Pons (tissue), 1 donor: Measurements from ENCODE around the gene KNTC1.
"Not testable (repeated sequence)": the region's sequence is repeated elsewhere in the genome, so short reads cannot be mapped to it uniquely, and the experiment has no call there.

Experiments
- DNase-seq: peaks from one replicate; pipeline ENCODE4 v3.0.0-alpha.2; 2016; ENCODE audit warnings: low spot score

Gene KNTC1

DNA sequence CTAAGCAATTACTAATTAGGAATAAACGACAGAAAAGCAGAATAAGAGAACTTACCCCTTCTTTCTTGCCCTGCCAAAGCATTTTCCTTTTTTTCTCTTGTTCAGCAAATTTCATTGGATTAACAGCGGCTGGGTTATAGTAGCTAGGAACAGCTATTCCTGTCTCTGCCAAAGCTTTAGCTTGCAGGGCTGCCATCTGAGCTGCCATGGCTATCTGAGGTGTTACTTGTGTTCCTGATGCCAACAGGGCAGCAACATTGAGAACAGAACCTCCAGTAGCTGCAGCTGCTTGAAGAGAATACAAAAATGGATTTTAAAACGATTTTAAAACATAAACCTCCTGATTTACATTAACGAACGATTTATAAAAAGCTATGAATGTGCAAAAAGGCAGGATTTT is 18.9 kb upstream of the KNTC1 start:
- DNase-seq: no peak

DNA sequence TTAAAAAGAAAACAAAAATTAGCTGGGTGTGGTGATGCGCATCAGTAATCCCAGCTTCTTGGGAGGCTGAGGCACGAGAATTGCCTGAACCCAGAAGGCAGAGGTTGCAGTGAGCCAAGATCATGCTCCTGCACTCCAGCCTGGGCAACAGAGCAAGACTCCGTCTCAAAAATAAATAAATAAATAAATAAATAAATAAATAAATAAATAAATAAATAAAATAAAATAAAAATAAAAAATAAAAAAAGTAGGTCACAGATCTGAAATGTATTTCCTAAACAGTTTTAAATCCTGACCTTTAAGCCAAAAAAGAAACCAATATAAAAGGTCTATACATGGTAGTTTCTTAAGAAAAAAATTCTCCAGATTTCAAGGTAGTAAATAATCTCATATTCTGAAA is 14.0 kb upstream of the KNTC1 start:
- DNase-seq: not testable (repeated sequence)

DNA sequence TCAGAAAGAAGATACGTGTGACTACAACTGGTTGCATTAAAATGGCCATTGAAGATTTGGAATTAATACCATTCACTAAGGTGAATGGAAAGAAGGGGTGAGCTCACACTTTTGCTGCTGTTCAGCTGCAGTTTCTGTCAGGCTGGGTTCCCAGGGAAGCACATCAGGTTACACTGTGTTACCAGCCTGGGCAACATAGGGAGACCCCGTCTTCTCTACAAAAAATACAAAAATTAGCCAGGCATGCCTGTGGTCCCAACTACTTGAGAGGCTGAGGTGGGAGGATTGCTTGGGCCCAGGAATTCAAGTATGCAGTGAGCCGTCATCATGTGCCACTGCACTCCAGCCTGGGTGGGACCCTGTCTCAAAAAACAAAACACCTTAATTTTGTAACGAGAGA is 13.4 kb upstream of the KNTC1 start:
- no peak for DNase-seq

DNA sequence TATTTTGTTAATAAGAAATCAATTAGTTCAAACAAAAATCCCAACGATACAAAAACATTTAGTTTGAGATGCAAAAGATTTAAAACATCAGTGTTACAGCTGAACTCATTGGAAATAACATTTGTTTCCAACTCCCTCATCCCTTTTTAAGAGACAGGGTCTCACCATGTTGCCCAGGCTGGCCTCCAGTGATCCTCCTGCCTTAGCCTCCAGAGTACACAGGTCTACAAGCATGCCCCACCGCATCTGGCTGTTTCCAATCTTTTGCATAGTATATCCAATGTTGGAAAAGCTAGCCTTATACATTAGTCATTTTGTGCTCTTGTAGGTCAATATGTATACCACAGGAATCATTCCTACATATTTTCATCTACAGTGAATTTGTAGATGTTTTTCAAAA is 11.8 kb upstream of the KNTC1 start:
- DNase-seq: no peak

DNA sequence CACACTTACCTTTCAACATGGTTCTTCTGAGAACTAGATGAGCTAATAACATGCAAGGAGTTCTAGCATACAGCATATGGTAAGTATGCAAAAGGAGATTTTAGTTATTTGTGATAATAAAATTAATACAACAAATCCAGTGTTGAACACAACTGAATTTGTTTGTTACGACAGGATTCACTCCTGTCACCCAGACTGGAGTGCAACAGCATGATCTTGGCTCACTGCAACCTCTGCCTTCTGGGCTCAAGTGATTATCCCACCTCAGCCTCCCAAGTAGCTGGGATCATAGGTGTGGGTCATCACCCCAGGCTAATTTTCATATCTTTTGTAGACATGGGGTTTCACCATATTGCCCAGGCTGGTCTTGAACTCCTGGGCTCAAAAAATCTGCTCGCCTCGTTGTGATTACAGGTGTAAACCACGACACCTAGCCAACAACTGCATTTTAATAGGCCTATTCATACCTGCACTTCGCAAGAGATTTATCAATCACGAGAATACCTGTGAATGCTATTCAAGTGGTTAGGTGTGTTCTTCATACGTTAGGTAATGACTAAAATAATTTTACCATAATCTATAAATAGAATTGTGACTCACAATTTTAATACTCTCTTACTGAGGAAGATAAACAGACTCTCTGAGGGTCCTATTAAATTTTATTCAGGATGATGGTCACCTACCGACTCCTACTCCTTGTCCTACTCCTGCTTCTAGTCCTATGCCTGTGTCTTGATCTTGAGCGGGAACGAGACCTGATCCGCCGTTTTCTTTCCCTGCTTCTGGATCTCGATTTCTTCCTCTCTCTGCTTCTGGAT is 10.3 kb upstream of the KNTC1 start:
- no peak for DNase-seq

DNA sequence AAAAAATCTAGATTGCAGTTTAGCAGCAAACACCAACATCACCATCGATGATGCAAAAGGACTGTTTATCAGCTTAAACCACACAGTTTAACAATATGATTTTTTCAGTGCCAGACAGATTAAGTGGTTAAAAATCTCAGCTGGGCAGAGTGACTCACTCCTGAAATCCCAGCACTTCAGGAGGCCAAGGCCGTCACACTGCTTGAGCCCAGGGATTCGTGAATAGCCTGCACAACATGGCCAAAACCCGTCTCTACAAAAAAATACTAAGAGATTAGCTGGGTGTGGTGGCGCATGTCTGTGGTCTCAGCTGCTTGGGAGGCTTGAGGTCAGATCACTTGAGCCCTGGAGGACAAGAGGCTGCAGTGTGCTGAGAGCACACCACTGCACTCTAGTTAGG is 9.2 kb upstream of the KNTC1 start:
- no peak for DNase-seq

DNA sequence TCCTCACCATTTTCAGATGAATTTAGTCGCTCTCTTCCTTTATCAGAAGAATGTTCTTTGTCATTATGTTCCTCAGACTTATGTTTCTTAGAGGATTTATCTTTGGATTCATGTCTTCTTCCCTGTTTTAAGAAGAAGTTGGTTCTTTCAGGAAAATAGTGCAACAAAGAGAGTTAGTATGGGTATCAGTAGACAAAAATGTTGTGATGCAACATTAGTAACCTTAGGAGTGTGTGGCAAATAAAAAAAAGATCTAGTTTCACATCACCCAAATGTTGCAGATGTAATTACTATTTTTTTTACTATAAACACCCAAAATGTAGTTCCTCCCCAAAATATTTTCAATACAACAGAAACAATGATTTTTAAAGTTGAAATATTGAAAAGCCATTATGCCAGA is 8.1 kb upstream of the KNTC1 start:
- DNase-seq: no peak

DNA sequence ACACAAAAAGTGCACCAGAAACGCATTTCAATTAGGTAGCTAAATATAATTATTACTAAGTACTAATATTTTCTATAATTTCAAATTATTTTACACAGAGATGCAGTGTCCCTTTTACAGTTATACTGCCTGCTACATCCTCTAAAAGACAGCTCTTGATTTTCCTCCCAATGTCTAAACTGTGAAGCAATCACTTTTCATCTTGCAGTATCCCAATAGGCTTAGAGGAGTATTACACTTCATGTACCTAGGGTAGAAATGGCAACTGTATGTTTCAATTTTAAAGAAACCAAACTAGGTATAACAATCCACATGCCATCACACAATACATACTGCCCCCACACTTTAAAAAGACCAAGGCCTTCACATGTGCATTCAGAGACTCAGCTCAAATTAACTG is 7.6 kb upstream of the KNTC1 start:
- DNase-seq: no peak

DNA sequence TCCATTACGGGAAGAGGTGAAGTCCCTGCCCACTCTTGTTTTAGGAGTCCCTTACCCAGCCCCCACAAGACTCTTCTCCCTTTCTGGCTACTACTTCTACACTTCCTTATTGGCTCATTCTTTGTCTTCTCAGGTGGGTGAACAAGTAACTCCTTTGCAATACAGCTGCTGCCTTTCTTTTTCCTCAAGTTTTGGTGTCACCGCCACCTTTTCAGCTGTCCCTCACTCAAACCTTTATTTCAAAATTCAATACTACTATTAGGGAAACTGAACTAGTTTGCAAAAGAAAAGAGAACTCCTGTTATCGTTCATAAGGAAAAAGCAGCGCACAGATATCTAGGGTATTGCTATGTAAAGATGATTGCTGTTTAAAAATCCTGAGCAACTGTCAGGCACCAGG is 6.4 kb upstream of the KNTC1 start:
- DNase-seq: no peak

DNA sequence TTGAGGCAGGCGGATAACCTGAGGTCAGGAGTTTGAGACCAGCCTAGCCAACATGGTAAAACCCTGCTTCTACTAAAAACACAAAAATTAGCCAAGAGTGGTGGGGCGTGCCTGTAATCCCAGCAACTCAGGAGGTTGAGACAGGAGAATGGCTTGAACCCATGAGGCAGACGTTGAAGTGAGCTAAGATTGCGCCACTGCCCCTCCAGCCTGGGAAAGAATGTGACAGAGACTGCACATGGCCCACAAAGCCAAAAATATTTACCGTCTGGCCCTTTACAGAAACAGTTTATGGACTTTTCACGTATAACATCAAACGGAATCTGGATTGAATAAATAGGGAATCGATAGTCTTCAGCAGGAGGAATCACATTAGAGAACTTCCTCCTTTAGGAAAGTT is 3.8 kb upstream of the KNTC1 start:
- DNase-seq: no peak

DNA sequence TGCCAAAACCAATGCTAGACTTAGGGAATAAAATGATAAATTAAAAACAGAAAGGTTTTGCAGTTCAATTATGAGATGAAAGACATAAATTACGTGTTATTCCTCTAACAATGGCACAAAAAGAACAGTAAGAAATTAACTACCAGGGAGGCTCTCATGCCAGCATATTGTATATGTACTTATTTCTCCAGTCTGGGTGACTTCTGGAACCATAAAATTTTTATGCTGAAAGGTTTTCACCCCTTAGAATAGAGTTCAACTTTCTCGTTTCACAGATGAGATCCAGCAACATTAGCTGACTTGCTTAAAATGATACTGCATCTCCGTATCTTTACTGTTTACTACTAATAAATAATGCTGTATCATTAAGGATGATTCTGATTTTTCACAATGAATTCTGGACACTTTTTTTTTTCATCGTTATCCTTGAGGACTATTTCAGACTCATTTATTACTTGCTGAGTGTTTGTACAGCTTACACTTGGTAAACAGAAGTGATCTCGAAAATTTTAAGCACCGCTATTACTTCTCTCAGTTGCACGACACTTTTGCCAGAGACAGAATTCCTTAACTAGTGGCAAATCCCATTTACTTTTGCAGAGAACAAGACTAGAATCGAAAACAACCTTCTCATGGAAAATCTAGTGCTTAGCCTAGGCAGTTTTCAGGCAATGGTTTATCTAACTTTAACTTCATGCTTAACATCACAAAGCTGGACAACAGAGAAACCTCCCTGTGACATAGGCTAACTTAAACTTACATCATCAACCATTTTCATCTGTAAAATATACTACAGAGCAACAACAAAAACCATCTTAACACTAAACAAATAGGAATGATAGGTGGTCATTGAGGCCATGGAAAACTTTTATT is 3.0 kb upstream of the KNTC1 start:
- DNase-seq: no peak

DNA sequence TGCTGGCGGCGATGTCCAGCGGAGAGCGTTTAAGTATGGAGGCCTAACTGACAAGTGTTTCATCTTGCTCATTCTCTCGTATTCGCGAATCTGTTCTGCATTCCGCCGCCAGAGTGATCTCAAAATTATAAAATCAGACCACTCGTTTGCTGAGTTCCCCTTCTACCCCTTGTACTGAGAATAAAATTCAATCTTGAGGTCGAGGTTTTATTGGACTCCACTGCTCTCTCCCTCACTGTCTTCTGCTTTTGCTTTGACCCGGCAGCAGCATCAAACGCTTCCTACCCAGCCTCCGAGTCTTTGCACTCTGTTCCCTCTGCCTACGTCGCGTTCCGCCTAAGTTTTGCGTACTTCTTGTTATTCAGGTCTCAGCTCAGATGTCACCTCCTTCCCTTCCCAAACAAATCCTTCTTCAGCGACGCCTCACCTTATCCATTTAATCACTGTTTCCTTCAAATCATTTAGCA is 462 bp downstream of the KNTC1 start:
- DNase-seq: peak; percentile 29

DNA sequence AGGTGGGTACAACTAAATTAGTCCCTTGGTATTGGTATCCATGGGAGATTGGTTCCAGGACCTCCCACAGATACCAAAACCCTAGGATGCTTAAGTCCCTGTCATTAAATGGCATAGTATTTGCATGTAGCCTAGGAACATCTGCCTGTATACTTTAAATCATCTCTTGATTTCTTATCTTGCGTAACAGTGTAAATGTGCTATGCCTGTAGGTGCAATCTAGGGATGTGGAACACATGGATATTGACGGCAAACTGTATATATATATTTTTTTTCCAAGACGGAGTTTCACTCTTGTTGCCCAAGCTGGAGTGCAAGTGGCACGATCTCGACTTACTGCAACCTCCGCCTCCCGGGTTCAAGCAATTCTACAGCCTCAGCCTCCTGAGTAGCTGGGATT is 1.5 kb downstream of the KNTC1 start:
- DNase-seq: no peak

DNA sequence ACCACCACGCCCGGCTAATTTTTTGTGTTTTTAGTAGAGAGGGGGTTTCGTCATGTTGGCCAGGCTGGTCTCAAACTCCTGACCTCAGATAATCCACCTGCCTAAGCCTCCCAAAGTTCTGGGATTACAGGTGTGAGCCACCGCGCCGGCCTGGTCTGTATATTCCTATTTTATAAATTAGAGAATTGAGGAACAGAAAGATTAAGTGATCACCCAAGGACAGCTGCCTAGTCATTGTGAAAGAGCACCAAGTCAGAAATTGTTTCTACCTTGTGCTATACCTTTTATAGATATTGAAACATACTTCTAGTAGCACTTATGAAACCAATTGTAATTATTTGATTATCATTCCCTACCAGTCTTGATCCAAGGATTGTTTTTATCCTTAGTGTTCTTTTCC is 1.9 kb downstream of the KNTC1 start:
- no peak for DNase-seq

DNA sequence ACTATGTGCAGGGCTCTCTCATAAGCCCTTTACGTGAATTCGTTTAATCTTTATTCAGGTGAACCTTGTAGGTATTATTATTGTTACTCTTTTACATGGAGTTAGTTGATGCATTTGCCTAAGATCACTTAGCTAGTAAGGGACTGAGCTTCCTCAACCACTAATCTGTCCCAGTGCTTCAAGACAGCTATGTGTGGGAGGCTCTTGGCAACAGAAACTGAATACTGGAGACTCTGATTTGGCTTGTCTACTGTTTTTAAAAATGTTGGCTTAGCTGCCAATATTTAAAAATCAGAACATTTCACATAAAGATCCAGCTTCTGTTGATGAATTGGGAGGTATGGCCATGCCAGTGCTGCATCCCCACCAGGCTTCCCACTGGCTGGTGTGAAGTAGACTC is 6.8 kb downstream of the KNTC1 start:
- no peak for DNase-seq

DNA sequence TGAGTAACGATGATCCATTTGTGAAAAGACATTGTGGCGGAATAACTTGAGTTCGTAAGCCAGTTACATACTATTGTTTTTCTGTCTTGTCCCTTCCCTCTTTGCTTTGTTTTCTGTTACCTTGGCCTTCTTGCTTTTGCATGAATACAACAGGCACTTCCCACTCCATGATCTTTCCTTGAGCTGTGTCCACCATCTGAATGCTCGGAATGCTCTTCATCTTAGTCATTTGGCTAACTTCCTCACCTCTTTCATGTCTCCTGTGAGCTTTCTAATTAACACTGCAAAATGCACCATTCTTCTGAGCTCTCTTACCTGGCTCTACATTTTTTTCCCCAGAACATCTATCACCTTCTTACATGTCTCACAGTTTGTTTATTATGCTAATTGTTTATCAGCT is 10.0 kb downstream of the KNTC1 start:
- DNase-seq: no peak

DNA sequence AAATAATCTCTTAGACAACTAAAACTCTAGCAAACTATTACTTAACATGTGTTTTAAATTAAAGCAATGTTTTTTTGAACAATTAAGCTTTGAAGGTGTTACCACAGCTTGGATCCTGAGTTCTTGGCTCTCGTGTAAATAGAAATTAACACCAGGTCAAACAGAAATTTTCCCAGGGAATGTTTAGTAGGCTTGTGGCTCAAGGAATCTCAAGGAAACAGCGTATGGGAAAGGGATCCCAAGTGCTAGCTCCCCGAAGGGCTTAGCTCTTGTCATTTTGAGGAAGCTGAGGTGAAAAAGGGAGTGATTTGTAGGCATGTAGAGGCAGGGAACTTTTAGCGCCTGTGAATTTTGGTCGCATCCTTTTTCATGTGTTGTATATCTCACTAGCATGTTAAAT is 11.4 kb downstream of the KNTC1 start:
- DNase-seq: no peak

DNA sequence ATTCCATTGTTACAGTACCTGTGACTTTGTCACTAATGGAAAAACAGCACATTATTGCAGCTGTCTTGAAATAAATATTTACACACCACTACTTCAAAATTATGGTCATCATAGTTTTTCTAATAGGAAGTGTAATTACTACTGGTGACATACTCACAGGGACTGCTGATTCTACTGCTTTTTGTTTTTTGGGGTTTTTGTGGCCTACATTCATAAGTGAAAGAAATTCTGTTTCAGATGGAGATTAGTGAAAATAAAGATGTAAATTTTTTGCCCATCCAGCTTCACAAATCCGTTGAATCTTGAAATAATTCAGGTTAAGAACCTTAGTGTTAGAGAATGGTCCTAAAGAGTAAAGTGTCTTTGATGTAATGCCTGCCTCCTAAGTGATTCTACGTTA is 17.5 kb downstream of the KNTC1 start:
- no peak for DNase-seq

DNA sequence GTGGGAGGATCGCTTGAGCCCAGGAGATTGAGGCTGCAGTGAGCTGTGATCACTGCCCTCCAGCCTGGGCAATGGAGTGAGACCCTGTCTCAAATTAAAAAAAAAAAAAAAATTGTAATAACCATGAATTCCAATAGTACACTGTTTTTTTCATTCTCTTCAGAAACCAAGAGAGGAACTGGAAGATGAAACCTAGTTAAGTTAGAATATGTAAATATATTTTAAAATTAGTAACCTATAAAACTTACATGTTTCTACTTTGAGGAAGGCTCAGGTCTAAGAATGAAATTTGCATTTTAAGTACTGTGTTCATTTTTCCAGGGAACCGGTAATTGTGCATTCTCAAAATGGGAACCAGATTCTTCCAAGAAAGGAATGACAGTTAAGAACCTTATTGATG is 18.8 kb downstream of the KNTC1 start:
- no peak for DNase-seq

DNA sequence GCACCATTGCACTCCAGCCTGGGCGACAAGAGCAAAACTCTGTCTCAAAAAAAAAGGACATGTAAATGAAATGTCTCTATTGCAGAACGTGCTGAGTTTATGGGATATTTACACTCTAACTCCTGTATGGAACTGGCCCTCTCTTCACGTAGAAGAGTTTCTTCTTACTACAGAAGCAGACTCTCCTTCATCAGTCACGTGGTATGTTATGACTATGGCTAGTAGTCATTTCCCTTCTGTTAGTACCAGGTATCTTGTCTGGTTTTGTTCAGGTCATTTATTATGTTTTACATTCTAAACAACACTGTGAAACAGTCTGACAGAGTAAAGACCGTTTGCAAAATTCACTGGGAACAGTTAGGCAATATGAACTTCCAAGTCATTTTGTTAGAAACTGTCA is 20.3 kb downstream of the KNTC1 start:
- DNase-seq: no peak

DNA sequence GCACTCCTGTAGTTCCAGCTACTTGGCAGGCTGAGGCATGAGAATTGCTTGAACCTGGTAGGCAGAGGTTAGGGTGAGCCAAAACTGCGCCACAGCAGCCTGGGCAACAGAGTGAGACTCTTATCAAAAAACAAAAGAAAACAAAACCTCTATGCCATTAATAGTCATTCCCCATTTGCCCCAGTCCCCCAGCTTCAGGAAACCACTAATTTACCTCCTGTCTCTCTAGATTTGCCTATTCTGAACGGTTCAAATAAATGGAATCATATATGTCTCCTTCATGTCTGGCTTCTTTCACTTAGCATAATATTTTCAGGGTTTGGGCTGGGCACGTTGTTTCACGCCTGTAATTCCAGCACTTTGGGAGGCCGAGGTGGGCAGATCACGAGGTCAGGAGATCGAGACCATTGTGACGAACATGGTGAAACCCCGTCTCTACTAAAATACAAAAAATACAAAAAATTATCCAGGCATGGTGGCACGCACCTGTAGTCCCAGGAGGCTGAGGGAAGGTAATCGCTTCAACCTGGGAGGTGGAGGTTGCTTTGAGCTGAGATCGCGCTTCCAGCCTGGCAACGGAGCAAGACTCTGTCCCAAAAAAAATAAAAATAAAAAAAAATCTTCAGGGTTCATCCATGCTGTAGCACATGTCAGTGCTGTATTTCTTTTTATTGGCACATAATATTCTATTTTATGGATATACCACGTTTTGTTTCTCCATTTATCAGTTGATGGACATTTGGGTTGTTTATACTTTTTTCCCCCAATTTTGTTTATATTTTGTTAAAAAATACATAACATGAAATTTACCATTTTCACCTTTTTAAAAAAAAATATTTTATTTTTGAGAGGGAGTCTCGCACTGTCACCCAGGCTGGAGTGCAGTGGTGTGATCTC is 31.9 kb downstream of the KNTC1 start:
- no peak for DNase-seq

DNA sequence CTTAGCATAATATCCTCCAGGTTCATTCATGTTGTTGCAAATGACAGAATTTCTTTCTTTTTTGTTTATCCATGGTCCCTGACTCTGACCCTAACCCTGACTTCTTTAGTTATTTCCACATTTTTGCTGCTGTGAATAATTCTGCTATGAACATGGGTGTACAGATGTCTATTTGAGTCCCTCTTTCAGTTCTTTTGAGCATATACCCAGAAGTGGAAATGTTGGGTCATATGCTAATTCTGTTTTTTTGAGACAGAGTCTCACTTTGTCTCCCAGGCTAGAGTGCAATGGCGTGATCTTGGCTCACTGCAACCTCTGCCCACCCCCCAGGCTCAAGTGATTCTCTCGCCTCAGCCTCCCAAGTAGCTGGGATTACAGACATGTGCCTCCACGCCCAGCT is 33.1 kb downstream of the KNTC1 start:
- no peak for DNase-seq
